Activated T-helper 2 cell treated with anti-CD3 and anti-CD28 coated beads, Interferon-gamma antibody, Interleukin-2, Interleukin-4, amounts not matched to agents 10 μg/mL and 5 μg/mL and 100 μg/mL, durations not matched to agents 14 hours and 24 hours and 36 hours (primary cell): ENCODE results near the gene TTN. TPM values are rescaled to one million over a fixed set of nuclear protein-coding genes. Genes with fewer than 3 reads are reported as not detected.

Experiments used
- DNase-seq: peaks from one replicate; pipeline ENCODE4 v3.0.0; 2021; ENCODE audit warnings: low spot score
- H3K27ac Mint-ChIP-seq: one replicate; pipeline ENCODE4 v1.8.0; 2021; ENCODE audit warnings: mixed read lengths
- H3K27me3 Mint-ChIP-seq: one replicate; pipeline ENCODE4 v1.8.0; 2021; ENCODE audit warnings: low read depth, mixed read lengths
- H3K36me3 Mint-ChIP-seq: one replicate; pipeline ENCODE4 v1.8.0; 2021; ENCODE audit warnings: low read depth, mixed read lengths
- H3K4me1 Mint-ChIP-seq: one replicate; pipeline ENCODE4 v1.8.0; 2021; ENCODE audit warnings: low read depth, mixed read lengths
- H3K4me3 Mint-ChIP-seq: one replicate; pipeline ENCODE4 v1.8.0; 2021; ENCODE audit warnings: low read depth, mild to moderate bottlenecking, moderate library complexity, mixed read lengths
- H3K9me3 Mint-ChIP-seq: one replicate; pipeline ENCODE4 v1.8.0; 2021; ENCODE audit warnings: mixed read lengths
- intact Hi-C: fragments of 100-400 bp; cut with micrococcal nuclease; formaldehyde crosslinking; loops from one replicate; pipeline ENCODE4 v1.15.1; 2023
- total RNA-seq: library from RNA; stranded (reverse); gene quantifications from 2 replicates; pipeline ENCODE4 v1.2.3, GENCODE V29; 2022

The TTN gene
- total RNA-seq, 1 donor from 2014 or later: 3.7 TPM

GRCh38 chr2:178602901-178603300, 204.3 kb downstream of the TTN start:
- Mint-ChIP-seq H3K27me3 (no peaks in the 10 kb centered on the region), H3K9me3 (no peaks in the 10 kb centered on the region), H3K27ac (no peak overlapping the region), H3K36me3 (peaks cover 38% of the 10 kb centered on the region), H3K4me3 (no peak overlapping the region), H3K4me1 (peaks cover 5% of the 10 kb centered on the region)
- no peak for DNase-seq
- intact Hi-C loops: no loop called here

GRCh38 chr2:178592655-178593054, 214.6 kb downstream of the TTN start:
- peaks cover 54% of the 10 kb centered on the region for H3K36me3 Mint-ChIP-seq

DNA sequence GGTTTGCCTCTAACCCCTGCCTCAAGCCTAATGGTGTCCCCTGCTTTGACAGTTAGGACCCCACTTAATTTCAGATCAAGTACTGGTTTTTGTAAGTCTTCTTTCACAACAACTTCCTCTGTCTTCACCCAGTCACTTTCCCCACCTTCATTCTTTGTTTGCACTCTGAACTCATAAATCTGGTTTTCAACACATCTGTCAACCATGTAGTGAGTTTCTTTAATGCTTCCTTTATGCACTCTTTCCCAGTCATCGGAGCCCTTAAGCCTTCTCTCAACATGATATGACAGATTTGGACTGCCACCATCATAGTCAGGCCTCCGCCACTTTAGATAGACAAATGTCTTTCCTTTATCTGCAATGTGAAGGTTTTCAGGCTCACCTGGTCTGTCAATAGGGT, 217.9 kb downstream of the TTN start:
- no peak for DNase-seq
- Mint-ChIP-seq H3K9me3 (peaks cover 4% of the 10 kb centered on the region), H3K4me1 (no peaks in the 10 kb centered on the region), H3K4me3 (no peak overlapping the region), H3K27me3 (no peaks in the 10 kb centered on the region), H3K27ac (no peak overlapping the region), H3K36me3 (peaks cover 65% of the 10 kb centered on the region)
- intact Hi-C loops: no loop called here

More at GRCh38 chr2:178592655-178593054, 214.6 kb downstream of the TTN start:
- intact Hi-C loops: no loop called here
- Mint-ChIP-seq H3K27me3 (no peaks in the 10 kb centered on the region), H3K4me3 (no peak overlapping the region), H3K27ac (no peak overlapping the region), H3K9me3 (peaks cover 4% of the 10 kb centered on the region), H3K4me1 (peaks cover 1% of the 10 kb centered on the region)
- no peak for DNase-seq

DNA sequence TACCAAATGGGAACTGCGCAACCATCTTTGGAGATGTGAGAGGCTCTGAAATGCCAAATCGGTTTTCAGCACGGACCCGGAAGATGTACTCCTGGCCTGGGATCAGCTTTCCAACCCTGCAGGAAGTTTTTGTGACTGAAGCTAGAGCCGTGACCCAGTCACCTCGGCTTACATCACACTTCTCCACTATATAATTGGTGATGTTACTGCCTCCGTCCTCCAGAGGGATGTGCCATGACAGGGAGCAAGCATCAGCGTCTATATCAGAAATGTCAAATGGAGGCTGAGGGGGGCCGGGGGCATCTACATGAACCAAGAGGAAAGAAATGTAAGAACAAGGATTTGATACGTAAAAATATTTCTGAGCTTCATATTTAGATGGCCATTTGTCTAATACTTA, 222.6 kb downstream of the TTN start:
- H3K36me3 Mint-ChIP-seq: peaks cover 51% of the 10 kb centered on the region
- no peak overlapping the region for H3K27ac Mint-ChIP-seq
- no peaks in the 10 kb centered on the region for H3K4me1 Mint-ChIP-seq
- H3K27me3 Mint-ChIP-seq: no peaks in the 10 kb centered on the region
- DNase-seq: no peak
- no peak overlapping the region for H3K4me3 Mint-ChIP-seq
- intact Hi-C loops: no loop called here
- H3K9me3 Mint-ChIP-seq: peaks cover 4% of the 10 kb centered on the region

DNA sequence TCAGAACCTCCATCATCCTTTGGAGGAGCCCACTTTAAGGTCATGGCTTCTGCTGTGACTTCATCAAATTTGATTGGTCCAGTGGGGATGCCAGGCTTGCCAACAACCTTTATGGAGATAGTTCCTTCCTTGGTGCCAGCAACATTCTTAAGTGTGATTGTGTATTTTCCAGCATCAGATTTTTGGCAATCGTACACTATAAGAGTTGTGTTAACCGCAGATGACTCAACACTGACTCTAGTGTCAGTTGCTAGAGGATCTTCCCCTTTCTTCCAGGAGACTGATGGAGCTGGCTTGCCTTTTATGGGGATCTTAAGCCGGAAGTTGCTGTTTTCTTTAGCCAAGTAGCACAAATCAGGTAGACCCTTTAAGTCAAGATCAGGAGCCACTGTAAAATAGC, 228.2 kb downstream of the TTN start:
- H3K27ac Mint-ChIP-seq: no peak overlapping the region
- no peaks in the 10 kb centered on the region for H3K27me3 Mint-ChIP-seq

GRCh38 chr2:178574789-178575188, 232.4 kb downstream of the TTN start:
- intact Hi-C loops: no loop called here
- DNase-seq: no peak
- Mint-ChIP-seq H3K36me3 (peaks cover 81% of the 10 kb centered on the region), H3K9me3 (peaks cover 11% of the 10 kb centered on the region), H3K4me1 (no peaks in the 10 kb centered on the region), H3K27ac (no peak overlapping the region), H3K4me3 (no peak overlapping the region), H3K27me3 (no peaks in the 10 kb centered on the region)

More for the DNA sequence above, 228.2 kb downstream of the TTN start:
- Mint-ChIP-seq H3K4me1 (no peaks in the 10 kb centered on the region), H3K36me3 (peaks cover 55% of the 10 kb centered on the region), H3K4me3 (no peak overlapping the region), H3K9me3 (no peaks in the 10 kb centered on the region)
- intact Hi-C loops: no loop called here
- DNase-seq: no peak

GRCh38 chr2:178568227-178568626, 239.0 kb downstream of the TTN start:
- peaks cover 50% of the 10 kb centered on the region for H3K9me3 Mint-ChIP-seq
- intact Hi-C loops: no loop called here
- peaks cover 97% of the 10 kb centered on the region for H3K36me3 Mint-ChIP-seq
- no peaks in the 10 kb centered on the region for H3K4me1 Mint-ChIP-seq
- no peak overlapping the region for H3K27ac Mint-ChIP-seq
- no peaks in the 10 kb centered on the region for H3K27me3 Mint-ChIP-seq
- DNase-seq: no peak
- H3K4me3 Mint-ChIP-seq: no peak overlapping the region

- no peaks in the 10 kb centered on the region for H3K9me3 Mint-ChIP-seq
- no peaks in the 10 kb centered on the region for H3K27me3 Mint-ChIP-seq
- H3K4me3 Mint-ChIP-seq: no peak overlapping the region
- H3K27ac Mint-ChIP-seq: no peak overlapping the region
- peaks cover 64% of the 10 kb centered on the region for H3K36me3 Mint-ChIP-seq
- DNase-seq: no peak
- H3K4me1 Mint-ChIP-seq: peaks cover 6% of the 10 kb centered on the region
- intact Hi-C loops: no loop called here
Measured at GRCh38 chr2:178553047-178553446, 254.2 kb downstream of the TTN start.

DNA sequence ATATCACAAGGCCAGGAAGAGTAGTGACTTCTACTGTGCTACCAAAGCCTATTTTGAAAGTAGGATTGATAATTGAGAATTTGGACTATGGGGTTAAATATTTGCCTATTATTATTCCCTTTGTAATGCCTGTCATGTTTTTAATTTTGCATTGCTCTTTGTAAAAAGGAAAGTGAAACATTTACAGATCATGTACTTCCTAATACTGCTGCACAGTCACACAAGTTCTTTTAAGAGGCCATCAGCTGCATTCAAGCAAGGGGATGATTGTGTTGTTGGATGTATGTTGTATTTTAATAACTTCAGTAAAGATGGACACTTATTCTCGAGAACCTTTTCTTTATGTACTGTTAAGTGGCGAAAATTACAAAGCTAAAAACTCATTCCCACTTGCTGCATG, 256.9 kb downstream of the TTN start:
- intact Hi-C loops: no loop called here
- peaks cover 6% of the 10 kb centered on the region for H3K4me1 Mint-ChIP-seq
- H3K4me3 Mint-ChIP-seq: no peak overlapping the region
- no peaks in the 10 kb centered on the region for H3K27me3 Mint-ChIP-seq
- no peak overlapping the region for H3K27ac Mint-ChIP-seq
- DNase-seq: no peak
- peaks cover 5% of the 10 kb centered on the region for H3K9me3 Mint-ChIP-seq
- H3K36me3 Mint-ChIP-seq: peaks cover 86% of the 10 kb centered on the region

DNA sequence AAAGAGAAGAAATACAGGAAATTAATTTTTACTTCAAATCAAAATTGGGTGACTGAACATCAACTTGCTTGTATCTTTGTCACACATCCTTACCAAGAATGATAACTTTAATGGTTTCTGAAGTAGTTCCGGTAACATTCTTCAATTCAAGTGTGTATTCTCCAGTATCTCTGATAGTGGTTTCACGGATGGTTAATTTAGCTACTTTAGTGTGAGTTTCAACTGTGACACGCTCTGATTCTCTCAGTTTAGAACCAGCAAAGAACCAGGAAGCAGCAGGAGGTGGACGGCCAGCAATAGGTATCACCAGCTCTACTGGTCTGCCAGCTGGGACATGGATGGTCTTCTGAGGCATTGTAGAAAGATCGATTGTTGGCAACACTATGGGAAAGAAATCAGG, 264.7 kb downstream of the TTN start:
- Mint-ChIP-seq H3K27me3 (no peaks in the 10 kb centered on the region), H3K27ac (no peak overlapping the region), H3K4me1 (peaks cover 12% of the 10 kb centered on the region), H3K9me3 (peaks cover 2% of the 10 kb centered on the region), H3K4me3 (no peak overlapping the region), H3K36me3 (peaks cover 77% of the 10 kb centered on the region)
- DNase-seq: no peak
- intact Hi-C loops: no loop called here

GRCh38 chr2:178542161-178542560, 265.1 kb downstream of the TTN start:
- Mint-ChIP-seq H3K27ac (no peak overlapping the region), H3K36me3 (peaks cover 76% of the 10 kb centered on the region)

DNA sequence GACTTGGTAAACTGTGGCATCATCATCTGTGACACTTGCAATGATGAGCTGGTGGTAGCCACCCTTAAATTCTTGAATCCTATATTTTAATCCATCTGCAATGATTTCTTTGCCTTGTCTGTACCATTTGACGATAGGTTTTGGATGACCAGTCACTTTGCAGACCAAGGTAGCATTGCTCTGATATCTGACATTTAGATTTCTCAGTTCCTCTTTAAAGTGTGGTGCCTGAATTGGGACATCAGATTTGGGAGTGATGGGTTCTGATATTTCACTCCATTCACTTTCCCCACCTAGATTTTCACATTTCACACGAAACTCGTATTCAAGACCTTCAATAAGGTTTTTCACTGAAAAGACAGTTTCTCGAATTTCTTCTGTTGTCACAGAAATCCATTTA, 271.2 kb downstream of the TTN start:
- intact Hi-C loops: no loop called here
- peaks cover 25% of the 10 kb centered on the region for H3K4me1 Mint-ChIP-seq
- no peak overlapping the region for H3K27ac Mint-ChIP-seq
- peaks cover 84% of the 10 kb centered on the region for H3K36me3 Mint-ChIP-seq
- no peaks in the 10 kb centered on the region for H3K9me3 Mint-ChIP-seq
- no peaks in the 10 kb centered on the region for H3K27me3 Mint-ChIP-seq
- no peak overlapping the region for H3K4me3 Mint-ChIP-seq
- no peak for DNase-seq

More at GRCh38 chr2:178542161-178542560, 265.1 kb downstream of the TTN start:
- no peaks in the 10 kb centered on the region for H3K27me3 Mint-ChIP-seq
- no peak overlapping the region for H3K4me3 Mint-ChIP-seq
- DNase-seq: no peak
- no peaks in the 10 kb centered on the region for H3K9me3 Mint-ChIP-seq
- intact Hi-C loops: no loop called here
- peaks cover 12% of the 10 kb centered on the region for H3K4me1 Mint-ChIP-seq

- H3K4me3 Mint-ChIP-seq: peak overlapping the region; percentile 54
- intact Hi-C loops: loop anchor here (2.0 to 5.0 kb wide), 3 partner anchors 80 to 736 kb away; partner anchors contain the start of genes PJVK and PRKRA
Measured at GRCh38 chr2:178531168-178531567, 276.1 kb downstream of the TTN start.

DNA sequence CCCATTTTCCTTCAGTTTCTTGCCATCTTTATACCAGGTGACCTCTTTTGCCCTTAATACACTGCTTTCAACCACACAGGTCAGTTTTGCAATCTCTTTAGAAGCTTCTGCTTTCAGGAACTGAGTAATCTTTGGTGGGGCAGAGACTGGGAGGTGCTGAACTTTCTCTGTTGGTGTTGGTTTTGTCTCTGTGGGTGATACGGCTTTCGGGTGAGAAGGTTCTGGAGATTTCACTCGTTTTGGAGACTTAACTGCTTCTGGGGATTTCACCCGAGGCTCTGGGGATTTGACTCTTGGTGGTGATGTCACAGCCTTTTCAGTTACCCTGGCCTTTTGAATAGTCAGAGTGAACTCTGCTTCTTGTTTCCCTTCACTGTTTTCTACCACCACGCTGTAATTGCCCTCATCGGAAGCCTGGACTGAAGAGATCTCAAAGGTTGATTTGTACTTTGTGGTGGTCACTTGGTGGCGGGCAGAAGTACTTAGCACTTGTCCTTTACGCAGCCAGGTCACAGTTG, 276.5 kb downstream of the TTN start:
- peak; percentile 43 for DNase-seq
- Mint-ChIP-seq H3K4me3 (peak overlapping the region; percentile 54), H3K27me3 (no peaks in the 10 kb centered on the region), H3K27ac (peak overlapping the region; percentile 76), H3K36me3 (peaks cover 66% of the 10 kb centered on the region), H3K4me1 (peaks cover 62% of the 10 kb centered on the region), H3K9me3 (peaks cover under 1% of the 10 kb centered on the region)
- intact Hi-C loops: loop anchor here (1.0 to 5.0 kb wide), 6 partner anchors 8 to 737 kb away; partner anchors contain the start of genes PJVK and PRKRA

More at GRCh38 chr2:178531168-178531567, 276.1 kb downstream of the TTN start:
- Mint-ChIP-seq H3K9me3 (no peaks in the 10 kb centered on the region), H3K27me3 (no peaks in the 10 kb centered on the region), H3K27ac (peak overlapping the region; percentile 76), H3K4me1 (peaks cover 57% of the 10 kb centered on the region), H3K36me3 (peaks cover 69% of the 10 kb centered on the region)
- DNase-seq: no peak
